Tibial nerve (tissue), 4 donors: Measurements from ENCODE around the gene PRM2. TPM values are rescaled to one million over a fixed set of nuclear protein-coding genes. Genes with fewer than 3 reads are reported as not detected.
"Not testable (repeated sequence)": the region's sequence is repeated elsewhere in the genome, so short reads cannot be mapped to it uniquely, and the experiment has no call there.

ENCODE experiments used
- DNase-seq, 2 donors: peaks; one replicate each; pipeline ENCODE4 v3.0.0-alpha.2; 2019; ENCODE audit warnings: low spot score in 2 of 2
- H3K27ac ChIP-seq, 4 donors: fragments of 200-600 bp; sonication (generic) in 3 of 4; one replicate each; pipeline ENCODE4 v1.5.1; 2017 to 2019; ENCODE audit warnings: mild to moderate bottlenecking in 1 of 4
- H3K27me3 ChIP-seq, 2 donors: fragments of 200-600 bp; sonication (generic) in 1 of 2; one replicate each; pipeline versions ENCODE4 v1.5.1 to v1.6.0; 2017 to 2019
- H3K36me3 ChIP-seq, 3 donors: fragments of 200-600 bp; sonication (generic); one replicate each; pipeline ENCODE4 v1.5.1; 2018 to 2019
- H3K4me1 ChIP-seq, 4 donors: fragments of 200-600 bp; sonication (generic) in 3 of 4; one replicate each; pipeline ENCODE4 v1.5.1; 2017 to 2019
- H3K4me3 ChIP-seq, 4 donors: fragments of 200-600 bp; sonication (generic) in 3 of 4; one replicate each; pipeline ENCODE4 v1.5.1; 2017 to 2019; ENCODE audit warnings: mild to moderate bottlenecking in 1 of 4, moderate library complexity in 1 of 4
- H3K9me3 ChIP-seq, 4 donors: fragments of 200-600 bp; sonication (generic) in 3 of 4; one replicate each; pipeline ENCODE4 v1.5.1; 2017 to 2019
- CTCF ChIP-seq, 5 experiments: fragments of 200-600 bp in 3 of 5; fragments of 450-650 bp in 2 of 5; sonication (generic) in 3 of 5; IDR thresholded peaks; one replicate each; pipeline ENCODE4 v1.5.1; 2016 to 2019; ENCODE audit warnings: antibody characterized with exemption in 5 of 5, mild to moderate bottlenecking in 3 of 5, moderate library complexity in 2 of 5
- EP300 ChIP-seq, 2 donors: sonication (generic); formaldehyde crosslinking; IDR thresholded peaks; one replicate each; pipeline ENCODE4 v1.6.1; 2017; ENCODE audit warnings: antibody characterized with exemption in 2 of 2, mild to moderate bottlenecking in 1 of 2
- POLR2A ChIP-seq, 2 donors: fragments of 450-650 bp; IDR thresholded peaks; one replicate each; pipeline ENCODE4 v1.6.1; 2017; ENCODE audit warnings: antibody characterized with exemption in 2 of 2, mild to moderate bottlenecking in 2 of 2, moderate library complexity in 2 of 2
- WGBS, 2 donors: methylation state at CpG; one replicate each; pipeline ENCODE4 v1.1.5; 2018; 5-methylcytosine and 5-hydroxymethylcytosine counted together
- total RNA-seq, 4 donors: library from RNA; depleted of rRNA; stranded (reverse); fragments of >200 nt; gene quantifications; one replicate each; pipeline ENCODE4 v1.1.0, GENCODE V29; 2016

PRM2 gene
- total RNA-seq, 4 donors from 2014 or later, result not detected

- TF ChIP-seq EP300 (IDR thresholded peaks at IDR 0.05), result no peak
- no peak for TF ChIP-seq POLR2A (IDR thresholded peaks at IDR 0.05)
- no peak for TF ChIP-seq CTCF (IDR thresholded peaks at IDR 0.05)
- WGBS, 2 donors, result 83 to 87% methylated on average over 4 of the region's 4 CpGs
- no peaks in the 10 kb centered on the region for H3K36me3 ChIP-seq
- no peaks in the 10 kb centered on the region for H3K27me3 ChIP-seq
- H3K4me3 ChIP-seq, result no peak overlapping the region
- H3K27ac ChIP-seq, result no peak overlapping the region
- DNase-seq, result no peak
- H3K4me1 ChIP-seq, result peaks cover 0 to 3% (median 2%) of the 10 kb centered on the region in 4 donors
- H3K9me3 ChIP-seq, result no peaks in the 10 kb centered on the region
These were observed 26.7 kb upstream of the PRM2 start for GRCh38 chr16:11302977-11303376.

- no peak overlapping the region for H3K4me3 ChIP-seq
- no peak for DNase-seq
- no peaks in the 10 kb centered on the region for H3K27me3 ChIP-seq
- H3K9me3 ChIP-seq, result no peaks in the 10 kb centered on the region
- peaks cover 0 to 14% (median 12%) of the 10 kb centered on the region in 4 donors for H3K4me1 ChIP-seq
- WGBS, 2 donors, result 61 to 65% methylated on average over 4 of the region's 4 CpGs
- TF ChIP-seq CTCF (IDR thresholded peaks at IDR 0.05), result no peak
- TF ChIP-seq POLR2A (IDR thresholded peaks at IDR 0.05), result no peak
- TF ChIP-seq EP300 (IDR thresholded peaks at IDR 0.05), result no peak
- H3K27ac ChIP-seq, result no peak overlapping the region
- H3K36me3 ChIP-seq, result no peaks in the 10 kb centered on the region
These were observed 25.6 kb upstream of the PRM2 start for GRCh38 chr16:11301645-11302501.

- Histone ChIP-seq H3K27ac (no peak overlapping the region), H3K4me3 (no peak overlapping the region), H3K27me3 (no peaks in the 10 kb centered on the region), H3K9me3 (no peaks in the 10 kb centered on the region), H3K36me3 (no peaks in the 10 kb centered on the region), H3K4me1 (peaks cover 0 to 14% (median 13%) of the 10 kb centered on the region in 4 donors)
- WGBS, 2 donors, result 88 to 91% methylated on average over 6 to 7 of the region's 7 CpGs
- no peak for DNase-seq
- TF ChIP-seq POLR2A (IDR thresholded peaks at IDR 0.05), result no peak
- TF ChIP-seq EP300 (IDR thresholded peaks at IDR 0.05), result no peak
- no peak for TF ChIP-seq CTCF (IDR thresholded peaks at IDR 0.05)
These were observed 24.2 kb upstream of the PRM2 start for GRCh38 chr16:11300560-11300892.

- Histone ChIP-seq H3K27me3 (no peaks in the 10 kb centered on the region), H3K36me3 (no peaks in the 10 kb centered on the region), H3K9me3 (no peaks in the 10 kb centered on the region), H3K27ac (no peak overlapping the region), H3K4me3 (no peak overlapping the region), H3K4me1 (peaks cover 0 to 14% (median 13%) of the 10 kb centered on the region in 4 donors)
- WGBS, 2 donors, result 85 to 92% methylated on average over 5 to 6 of the region's 6 CpGs
- no peak for TF ChIP-seq EP300 (IDR thresholded peaks at IDR 0.05)
- TF ChIP-seq CTCF (IDR thresholded peaks at IDR 0.05), result no peak
- TF ChIP-seq POLR2A (IDR thresholded peaks at IDR 0.05), result no peak
- no peak for DNase-seq
These were observed 23.7 kb upstream of the PRM2 start for GRCh38 chr16:11299865-11300559.

GRCh38 chr16:11298950-11299547 lies 22.8 kb upstream of the PRM2 start:
- 84 to 86% methylated on average over 13 of the region's 13 CpGs for WGBS, 2 donors
- H3K27me3 ChIP-seq, H3K9me3 ChIP-seq, H3K4me3 ChIP-seq, H3K27ac ChIP-seq, DNase-seq, H3K36me3 ChIP-seq: not testable (repeated sequence)
- peaks cover 0 to 14% (median 13%) of the 10 kb centered on the region in 4 donors for H3K4me1 ChIP-seq
